GM23338 (cell line): ENCODE measurements around the gene SOX13. TPM values are rescaled to one million over a fixed set of nuclear protein-coding genes. Genes with fewer than 3 reads are reported as not detected.

Source experiments
- ATAC-seq: fragments of 200-7000 bp; cut with Tn5 transposase; 3 replicates; pipeline ENCODE4 v1.9.1; 2020
- DNase-seq: peaks from one replicate; pipeline ENCODE4 v3.0.0-alpha.2; 2015; ENCODE audit warnings: low spot score
- H2AFZ ChIP-seq: fragments of 200-600 bp; sonication (generic); 2 replicates; pipeline ENCODE4 v1.8.0; 2016; ENCODE audit warnings: antibody characterized with exemption, mild to moderate bottlenecking, moderate library complexity
- H3F3A ChIP-seq: fragments of 200-600 bp; sonication (generic); replicated peaks from 2 replicates; pipeline ENCODE4 v1.8.0; 2017; ENCODE audit warnings: antibody characterized with exemption, mixed run types, low read depth
- H3K27ac ChIP-seq: fragments of 200-600 bp; sonication (generic); 2 replicates; pipeline ENCODE4 v1.6.1; 2016; ENCODE audit warnings: low read depth
- H3K27me3 ChIP-seq: fragments of 200-600 bp; sonication (generic); 2 replicates; pipeline ENCODE4 v1.8.0; 2016; ENCODE audit warnings: mild to moderate bottlenecking, mixed run types, moderate library complexity; ENCODE audit not compliant: insufficient read depth
- H3K36me3 ChIP-seq: fragments of 200-600 bp; sonication (generic); 2 replicates; pipeline ENCODE4 v1.8.0; 2016; ENCODE audit warnings: mild to moderate bottlenecking; ENCODE audit not compliant: insufficient read depth
- H3K4me1 ChIP-seq: fragments of 200-600 bp; sonication (generic); 2 replicates; pipeline ENCODE4 v1.8.0; 2016; ENCODE audit warnings: mild to moderate bottlenecking, moderate library complexity; ENCODE audit not compliant: insufficient read depth
- H3K4me2 ChIP-seq: fragments of 200-600 bp; sonication (generic); 2 replicates; pipeline ENCODE4 v1.7.1; 2017; ENCODE audit warnings: mixed run types
- H3K4me3 ChIP-seq: fragments of 200-600 bp; sonication (generic); 2 replicates; pipeline ENCODE4 v1.6.1; 2016; ENCODE audit warnings: mixed run types
- H3K79me2 ChIP-seq: fragments of 200-600 bp; sonication (generic); replicated peaks from 2 replicates; pipeline ENCODE4 v1.8.0; 2017; ENCODE audit warnings: mild to moderate bottlenecking; ENCODE audit not compliant: insufficient read depth
- H3K9me2 ChIP-seq: fragments of 200-600 bp; sonication (generic); 2 replicates; pipeline ENCODE4 v1.8.0; 2017; ENCODE audit not compliant: insufficient read depth
- H4K20me1 ChIP-seq: fragments of 200-600 bp; sonication (generic); replicated peaks from 2 replicates; pipeline ENCODE4 v1.8.0; 2017; ENCODE audit warnings: mild to moderate bottlenecking; ENCODE audit not compliant: insufficient read depth
- H3K27ac Mint-ChIP-seq: 2 replicates; pipeline ENCODE4 v1.8.0; 2020; ENCODE audit warnings: inconsistent platforms, mild to moderate bottlenecking, moderate library complexity, mixed read lengths
- H3K27me3 Mint-ChIP-seq: 3 replicates; pipeline ENCODE4 v1.8.0; 2022; ENCODE audit warnings: low read depth, mild to moderate bottlenecking, moderate library complexity, mixed read lengths, inconsistent platforms; ENCODE audit not compliant: insufficient read depth, poor library complexity
- H3K36me3 Mint-ChIP-seq: 3 replicates; pipeline ENCODE4 v1.8.0; 2021; ENCODE audit warnings: low read depth, mild to moderate bottlenecking, inconsistent platforms, moderate library complexity, mixed read lengths
- H3K4me1 Mint-ChIP-seq: 3 replicates; pipeline ENCODE4 v1.8.0; 2020; ENCODE audit warnings: mild to moderate bottlenecking, inconsistent platforms, mixed read lengths
- H3K4me3 Mint-ChIP-seq: 3 replicates; pipeline ENCODE4 v1.8.0; 2021; ENCODE audit warnings: moderate library complexity, mild to moderate bottlenecking, inconsistent platforms, mixed read lengths
- H3K9me3 Mint-ChIP-seq: 3 replicates; pipeline ENCODE4 v1.8.0; 2020; ENCODE audit warnings: moderate library complexity, mild to moderate bottlenecking, inconsistent platforms, mixed read lengths
- CREB1 ChIP-seq: fragments of 250-450 bp; sonication (Bioruptor Pico); IDR thresholded peaks from 2 replicates; pipeline ENCODE4 v1.5.0; 2020; ENCODE audit warnings: low read depth, mild to moderate bottlenecking, moderate library complexity
- CTCF ChIP-seq, 2 experiments: fragments of 200-600 bp in 1 of 2; sonication (generic) in 1 of 2; conservative IDR thresholded peaks; 2 replicates each; pipeline versions ENCODE4 v1.5.1 to v1.6.1; 2016 to 2017; ENCODE audit warnings: antibody characterized with exemption in 2 of 2, low read depth in 2 of 2, mild to moderate bottlenecking in 2 of 2, moderate library complexity in 1 of 2
- ETS1 ChIP-seq: IDR thresholded peaks from 2 replicates; pipeline ENCODE4 v1.6.1; 2016; ENCODE audit warnings: antibody characterized with exemption
- JUNB ChIP-seq: IDR thresholded peaks from one replicate; pipeline ENCODE4 v1.6.1; 2016; ENCODE audit warnings: antibody characterized with exemption; ENCODE audit not compliant: unreplicated experiment
- NANOG ChIP-seq: IDR thresholded peaks from 2 replicates; pipeline ENCODE4 v1.6.1; 2016; ENCODE audit warnings: antibody characterized with exemption, borderline replicate concordance
- STAT1 ChIP-seq: IDR thresholded peaks from one replicate; pipeline ENCODE4 v1.6.1; 2016; ENCODE audit warnings: antibody characterized with exemption; ENCODE audit not compliant: unreplicated experiment
- ZNF114 ChIP-seq: fragments of 250-450 bp; sonication (Bioruptor Pico); IDR thresholded peaks from 2 replicates; pipeline ENCODE4 v1.5.0; 2020; ENCODE audit warnings: mild to moderate bottlenecking, moderate library complexity
- ZNF331 ChIP-seq: fragments of 250-450 bp; sonication (Bioruptor Pico); IDR thresholded peaks from 2 replicates; pipeline ENCODE4 v1.5.0; 2020; ENCODE audit warnings: low read depth, mild to moderate bottlenecking, moderate library complexity
- ZNF462 ChIP-seq: fragments of 250-450 bp; sonication (Bioruptor Pico); IDR thresholded peaks from 2 replicates; pipeline ENCODE4 v1.5.0; 2020; ENCODE audit warnings: mild to moderate bottlenecking, moderate library complexity
- polyA plus RNA-seq: library from polyadenylated mRNA; unstranded; fragments of >200 nt; fragmentation: Nextera tagmentation; extraction: Ambion mirVana; gene quantifications from 2 replicates; pipeline ENCODE4 v1.2.1, GENCODE V29; 2016
- total RNA-seq: library from RNA; depleted of rRNA; stranded (reverse); fragments of >200 nt; shearing (Covaris generic); gene quantifications from 2 replicates; pipeline ENCODE4 v1.2.3, GENCODE V29; 2014

SOX13 gene
- total and polyA plus RNA-seq, 2 experiments from 2014 or later, result 28.6 to 123 TPM

- no peak for TF ChIP-seq ZNF462 (CRISPR knock-in tag)
- TF ChIP-seq CREB1, result no peak
- TF ChIP-seq JUNB, result no peak
- TF ChIP-seq ETS1, result no peak
These were observed 52.9 kb downstream of the SOX13 start (continued) for GRCh38 chr1:204125759-204126351.

GRCh38 chr1:204126386-204126785 lies 53.5 kb downstream of the SOX13 start:
- 0 out of 2 replicates have a peak overlapping the region, but pooled peaks have one; percentile 69 for H3K27ac ChIP-seq
- H4K20me1 ChIP-seq, result peaks cover 20% of the 10 kb centered on the region
- Mint-ChIP-seq H3K9me3 (no peaks in the 10 kb centered on the region), H3K4me1 (peaks cover 50% of the 10 kb centered on the region), H3K4me3 (no peak overlapping the region; the same call in 2 of the 3 replicates), H3K36me3 (peaks cover 59% of the 10 kb centered on the region), H3K27ac (no peak overlapping the region), H3K27me3 (peaks cover 18% of the 10 kb centered on the region)
- peaks cover 31% of the 10 kb centered on the region for H3K4me1 ChIP-seq
- H3K36me3 ChIP-seq, result peaks cover 33% of the 10 kb centered on the region
- H3F3A ChIP-seq, result 0 out of 2 replicates have a peak, but pooled peaks cover 25% of the 10 kb centered on the region
- H2AFZ ChIP-seq, result no peak overlapping the region
- no peaks in the 10 kb centered on the region for H3K27me3 ChIP-seq
- ATAC-seq (no peak), DNase-seq (no peak)
- no peak overlapping the region for H3K4me2 ChIP-seq
- H3K4me3 ChIP-seq, result no peak overlapping the region
- no peaks in the 10 kb centered on the region for H3K9me2 ChIP-seq
- H3K79me2 ChIP-seq, result no peaks in the 10 kb centered on the region
- TF ChIP-seq CREB1 (no peak), NANOG (no peak), ZNF114 (CRISPR knock-in tag) (no peak), CTCF (conservative IDR thresholded peaks at IDR 0.05; ENCODE audit: low read depth in 2 of 2) (no peak), STAT1 (no peak), ZNF331 (no peak)
